ENCODE data around the gene JPH2. TPM values are rescaled to one million over a fixed set of nuclear protein-coding genes. Genes with fewer than 3 reads are reported as not detected.
"Not testable (repeated sequence)": the region's sequence is repeated elsewhere in the genome, so short reads cannot be mapped to it uniquely, and the experiment has no call there.

JPH2 gene
- polyA plus RNA-seq, 1 experiment: 14.7 TPM

- DNase-seq (ENCODE audit: low read depth): no peak
- ChIA-PET POLR2A (no interaction called here), CTCF (interaction anchor here (0.6 to 6.1 kb wide), 8 partner anchors 9 to 674 kb away, joined by 3 to 43 read pairs (median 4); partner anchors contain the start of gene FITM2)
- Histone ChIP-seq H3K36me3 (ENCODE audit: control insufficient read depth, insufficient read depth, low read length) (peaks cover 15% of the 10 kb centered on the region), H3K4me3 (ENCODE audit: low read depth, low read length) (no peak overlapping the region), H3K27me3 (ENCODE audit: control insufficient read depth, insufficient read depth, low read length) (no peaks in the 10 kb centered on the region)
- no peak for TF ChIP-seq CTCF (IDR thresholded peaks at IDR 0.05; ENCODE audit: insufficient read depth, low read depth, low read length)
These were observed 9.3 kb upstream of the JPH2 start for GRCh38 chr20:44196271-44196670.

DNA sequence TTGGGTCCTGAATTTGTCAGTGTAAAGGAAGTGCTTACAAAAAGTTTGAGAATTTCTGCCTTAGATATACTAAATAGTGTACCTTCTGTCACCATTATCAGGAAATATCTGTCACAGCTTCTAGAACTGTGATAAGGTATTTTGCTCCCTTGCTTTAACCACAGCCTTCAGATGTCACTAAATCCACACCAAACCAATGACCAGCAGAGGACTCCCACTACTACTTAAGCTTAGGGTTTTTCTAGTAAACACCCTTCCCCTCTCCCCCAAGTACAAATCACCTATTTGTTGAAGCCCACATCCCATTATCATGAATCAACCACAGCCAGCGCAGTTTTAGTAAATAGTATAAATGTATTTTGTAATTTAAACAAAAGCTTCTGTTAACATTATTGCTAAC is 8.6 kb upstream of the JPH2 start:
- ChIA-PET POLR2A (interaction anchor here (0.6 kb wide), 1 partner anchor 392 kb away, joined by 4 read pairs; no protein-coding TSS in a partner anchor), CTCF (interaction anchor here (0.5 to 6.1 kb wide), 9 partner anchors 10 to 446 kb away, joined by 3 to 43 read pairs (median 5); partner anchors contain the start of gene FITM2)
- Histone ChIP-seq H3K27me3 (ENCODE audit: control insufficient read depth, insufficient read depth, low read length) (no peaks in the 10 kb centered on the region; the same call in 1 of the 2 replicates), H3K36me3 (ENCODE audit: control insufficient read depth, insufficient read depth, low read length) (peaks cover 15% of the 10 kb centered on the region), H3K4me3 (ENCODE audit: low read depth, low read length) (no peak overlapping the region)
- TF ChIP-seq CTCF (IDR thresholded peaks at IDR 0.05; ENCODE audit: insufficient read depth, low read depth, low read length): no peak
- no peak for DNase-seq (ENCODE audit: low read depth)

- no peak for TF ChIP-seq CTCF (IDR thresholded peaks at IDR 0.05; ENCODE audit: insufficient read depth, low read depth, low read length)
- Histone ChIP-seq H3K4me3 (ENCODE audit: low read depth, low read length) (no peak overlapping the region), H3K27me3 (ENCODE audit: control insufficient read depth, insufficient read depth, low read length) (no peaks in the 10 kb centered on the region; the same call in 1 of the 2 replicates), H3K36me3 (ENCODE audit: control insufficient read depth, insufficient read depth, low read length) (peaks cover 11% of the 10 kb centered on the region)
- POLR2A ChIA-PET: no interaction called here
- CTCF ChIA-PET: interaction anchor here (8.2 kb wide), 1 partner anchor 81 kb away, joined by 307 read pairs; no protein-coding TSS in a partner anchor
- DNase-seq (ENCODE audit: low read depth): no peak
These were observed 6.8 kb upstream of the JPH2 start for GRCh38 chr20:44193801-44194200.

DNA sequence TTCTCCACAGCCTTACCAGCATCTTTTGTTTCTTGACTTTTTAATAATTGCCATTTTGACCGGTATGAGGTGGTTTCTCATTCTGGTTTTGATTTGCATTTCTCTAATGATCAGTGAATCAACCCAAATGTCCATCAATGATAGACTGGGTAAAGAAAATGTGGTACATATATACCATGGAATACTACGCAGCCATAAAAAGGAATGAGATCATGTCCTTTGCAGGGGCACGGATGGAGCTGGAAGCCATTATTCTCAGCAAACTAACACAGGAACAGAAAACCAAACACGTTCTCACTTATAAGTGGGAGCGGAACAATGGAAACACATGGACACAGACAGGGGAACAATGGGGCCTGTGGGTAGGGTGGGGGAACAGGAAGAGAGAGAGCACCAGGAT is 4.7 kb upstream of the JPH2 start:
- H3K4me3 ChIP-seq (ENCODE audit: low read depth, low read length); DNase-seq (ENCODE audit: low read depth); POLR2A ChIA-PET; H3K36me3 ChIP-seq (ENCODE audit: control insufficient read depth, insufficient read depth, low read length); H3K27me3 ChIP-seq (ENCODE audit: control insufficient read depth, insufficient read depth, low read length): not testable (repeated sequence)
- CTCF ChIA-PET: interaction anchor here (1.4 to 8.2 kb wide), 5 partner anchors 17 to 442 kb away, joined by 3 to 307 read pairs (median 12); no protein-coding TSS in a partner anchor

- ChIA-PET POLR2A (interaction anchor here (0.5 kb wide), 1 partner anchor 18 kb away, joined by 4 read pairs; no protein-coding TSS in a partner anchor), CTCF (interaction anchor here (0.5 to 8.2 kb wide), 38 partner anchors 9 to 1744 kb away, joined by 3 to 307 read pairs (median 4); partner anchors contain the start of gene PCIF1)
- TF ChIP-seq CTCF (IDR thresholded peaks at IDR 0.05; ENCODE audit: insufficient read depth, low read depth, low read length): peak; percentile 76
- not testable (repeated sequence) for H3K27me3 ChIP-seq (ENCODE audit: control insufficient read depth, insufficient read depth, low read length); DNase-seq (ENCODE audit: low read depth); H3K36me3 ChIP-seq (ENCODE audit: control insufficient read depth, insufficient read depth, low read length); H3K4me3 ChIP-seq (ENCODE audit: low read depth, low read length)
These were observed 3.3 kb upstream of the JPH2 start for GRCh38 chr20:44190197-44190852.

Data from BJ (cell line).